ENCODE measurements around the gene DSG4.

The DSG4 gene

GRCh38 chr18:31450409-31450808, 73.8 kb downstream of the DSG4 start:
- no peak for DNase-seq (ENCODE audit: low read depth in 2 of 2)

GRCh38 chr18:31451625-31452024, 75.0 kb downstream of the DSG4 start:
- no peak for DNase-seq (ENCODE audit: low read depth in 2 of 2)

- DNase-seq (ENCODE audit: low read depth in 2 of 2) = no peak
Measured at GRCh38 chr18:31454066-31454708, 77.6 kb downstream of the DSG4 start.
